Ovary (tissue), 3 donors: Measurements from ENCODE around the gene HPCA.

ENCODE experiments used
- EP300 ChIP-seq: sonication (generic); formaldehyde crosslinking; IDR thresholded peaks from one replicate; pipeline ENCODE4 v1.6.1; 2017; ENCODE audit warnings: antibody characterized with exemption
- POLR2A ChIP-seq: fragments of 450-650 bp; IDR thresholded peaks from one replicate; pipeline ENCODE4 v1.6.1; 2017; ENCODE audit warnings: antibody characterized with exemption, mild to moderate bottlenecking, moderate library complexity
- TF ChIP-seq, protein P1 (sequence below), 3 donors: fragments of 450-650 bp in 2 of 3; fragments of 200-600 bp in 1 of 3; IDR thresholded peaks; one replicate each; pipeline versions ENCODE4 v1.5.1 to v1.8.0; 2016 to 2022; ENCODE audit warnings: antibody characterized with exemption in 3 of 3, mild to moderate bottlenecking in 1 of 3
- donor health status: DM: no; HTN: no; CAD: no.

DNA sequence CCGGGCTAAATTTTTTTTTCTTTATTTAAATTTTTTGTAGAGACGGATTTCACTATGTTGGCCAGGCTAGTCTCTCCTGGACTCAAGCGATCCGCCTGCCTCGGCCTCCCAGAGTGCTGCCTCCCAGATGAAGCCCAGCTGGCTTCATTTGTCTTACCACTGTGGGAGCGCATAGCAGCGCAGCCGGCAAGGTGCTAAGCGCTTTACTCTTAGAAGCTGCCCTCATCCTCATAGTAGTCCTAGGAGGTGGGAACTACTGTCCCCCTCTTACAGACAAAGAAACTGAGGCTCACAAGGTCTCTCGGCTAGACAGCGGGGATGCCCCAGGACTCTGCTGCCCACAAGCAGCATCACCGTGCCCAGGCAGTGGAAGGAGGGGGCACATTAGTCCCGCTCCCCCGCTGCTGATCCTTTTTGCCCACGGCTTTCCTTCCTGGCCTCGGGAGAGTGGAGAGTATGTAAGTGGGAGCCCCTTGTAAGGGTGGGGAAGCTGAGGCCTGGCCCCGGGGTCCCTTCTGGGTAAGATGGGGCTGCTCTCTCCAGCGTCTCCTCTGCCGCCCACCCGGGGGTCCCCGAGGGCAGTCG, 14.2 kb downstream of the HPCA start:
- TF ChIP-seq, protein P1, sequence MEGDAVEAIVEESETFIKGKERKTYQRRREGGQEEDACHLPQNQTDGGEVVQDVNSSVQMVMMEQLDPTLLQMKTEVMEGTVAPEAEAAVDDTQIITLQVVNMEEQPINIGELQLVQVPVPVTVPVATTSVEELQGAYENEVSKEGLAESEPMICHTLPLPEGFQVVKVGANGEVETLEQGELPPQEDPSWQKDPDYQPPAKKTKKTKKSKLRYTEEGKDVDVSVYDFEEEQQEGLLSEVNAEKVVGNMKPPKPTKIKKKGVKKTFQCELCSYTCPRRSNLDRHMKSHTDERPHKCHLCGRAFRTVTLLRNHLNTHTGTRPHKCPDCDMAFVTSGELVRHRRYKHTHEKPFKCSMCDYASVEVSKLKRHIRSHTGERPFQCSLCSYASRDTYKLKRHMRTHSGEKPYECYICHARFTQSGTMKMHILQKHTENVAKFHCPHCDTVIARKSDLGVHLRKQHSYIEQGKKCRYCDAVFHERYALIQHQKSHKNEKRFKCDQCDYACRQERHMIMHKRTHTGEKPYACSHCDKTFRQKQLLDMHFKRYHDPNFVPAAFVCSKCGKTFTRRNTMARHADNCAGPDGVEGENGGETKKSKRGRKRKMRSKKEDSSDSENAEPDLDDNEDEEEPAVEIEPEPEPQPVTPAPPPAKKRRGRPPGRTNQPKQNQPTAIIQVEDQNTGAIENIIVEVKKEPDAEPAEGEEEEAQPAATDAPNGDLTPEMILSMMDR (IDR thresholded peaks at IDR 0.05): no peak
- TF ChIP-seq POLR2A (no peak), EP300 (no peak)
